Left hindlimb (tissue), 1 donor: ENCODE data around the gene CDKN1A.
A peak's percentile ranks its signal among the peaks of the same experiment; 100 is the strongest.
"Not testable (repeated sequence)": the region's sequence is repeated elsewhere in the genome, so short reads cannot be mapped to it uniquely, and the experiment has no call there.

Experiments
- DNase-seq: peaks from one replicate; pipeline ENCODE4 v3.0.0-alpha.2; 2018

CDKN1A gene

DNA sequence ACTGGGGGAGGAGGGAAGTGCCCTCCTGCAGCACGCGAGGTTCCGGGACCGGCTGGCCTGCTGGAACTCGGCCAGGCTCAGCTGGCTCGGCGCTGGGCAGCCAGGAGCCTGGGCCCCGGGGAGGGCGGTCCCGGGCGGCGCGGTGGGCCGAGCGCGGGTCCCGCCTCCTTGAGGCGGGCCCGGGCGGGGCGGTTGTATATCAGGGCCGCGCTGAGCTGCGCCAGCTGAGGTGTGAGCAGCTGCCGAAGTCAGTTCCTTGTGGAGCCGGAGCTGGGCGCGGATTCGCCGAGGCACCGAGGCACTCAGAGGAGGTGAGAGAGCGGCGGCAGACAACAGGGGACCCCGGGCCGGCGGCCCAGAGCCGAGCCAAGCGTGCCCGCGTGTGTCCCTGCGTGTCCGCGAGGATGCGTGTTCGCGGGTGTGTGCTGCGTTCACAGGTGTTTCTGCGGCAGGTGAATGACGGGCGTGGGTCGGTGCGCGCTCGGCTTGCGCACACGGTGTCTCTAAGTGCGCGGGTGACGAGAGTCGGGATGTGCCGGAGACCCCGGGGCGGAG, at the start of gene CDKN1A:
TSS of gene CDKN1A (plus strand) at position 227 of the 555 bp plus-strand sequence. CDS start 5,388 bp downstream, outside the sequence.
- peak; percentile 88 for DNase-seq

DNA sequence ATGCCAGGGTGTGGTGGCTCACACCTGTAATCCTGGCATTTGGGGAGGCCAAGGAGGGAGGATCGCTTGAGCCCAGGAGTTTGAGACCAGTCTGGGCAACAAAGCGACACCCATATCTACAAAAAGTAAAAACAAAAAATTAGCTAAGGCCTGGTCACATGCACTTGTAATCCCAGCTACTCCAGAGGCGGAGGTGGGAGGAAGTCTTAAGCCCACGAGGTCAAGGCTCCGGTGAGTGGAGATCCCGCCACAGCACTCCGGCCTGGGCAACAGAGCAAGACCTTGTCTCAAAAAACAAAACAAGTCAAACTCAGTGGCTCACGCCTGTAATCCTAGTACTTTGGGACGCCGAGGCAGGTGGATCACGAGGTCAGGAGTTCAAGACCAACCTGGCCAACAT, 48.7 kb upstream of the CDKN1A start:
- no peak for DNase-seq

- no peak for DNase-seq
Observed at GRCh38 chr6:36631326-36632011, 47.0 kb upstream of the CDKN1A start.

DNA sequence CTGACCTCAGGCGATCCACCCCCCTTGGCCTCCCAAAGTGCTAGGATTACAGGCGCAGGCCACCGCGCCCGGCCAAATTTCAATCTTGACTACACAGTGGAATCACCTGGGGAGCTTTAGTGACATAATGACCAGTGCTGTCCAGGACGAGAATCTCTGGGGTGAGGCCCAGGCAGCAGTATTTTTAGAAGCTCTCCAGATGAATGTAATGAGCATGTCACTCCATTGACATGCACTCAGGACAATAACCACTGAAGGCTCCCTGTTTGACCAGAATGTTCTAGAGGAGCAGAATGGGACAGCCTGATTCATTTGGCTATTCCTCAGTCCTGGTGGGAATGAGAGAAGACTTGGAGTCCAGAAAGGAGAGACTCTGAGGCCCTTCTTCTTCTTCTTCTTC, 45.1 kb upstream of the CDKN1A start:
- DNase-seq = no peak

- DNase-seq = peak; percentile 75
Observed at GRCh38 chr6:36633915-36634314, 44.6 kb upstream of the CDKN1A start.

- no peak for DNase-seq
Observed at GRCh38 chr6:36634317-36635108, 44.0 kb upstream of the CDKN1A start.

DNA sequence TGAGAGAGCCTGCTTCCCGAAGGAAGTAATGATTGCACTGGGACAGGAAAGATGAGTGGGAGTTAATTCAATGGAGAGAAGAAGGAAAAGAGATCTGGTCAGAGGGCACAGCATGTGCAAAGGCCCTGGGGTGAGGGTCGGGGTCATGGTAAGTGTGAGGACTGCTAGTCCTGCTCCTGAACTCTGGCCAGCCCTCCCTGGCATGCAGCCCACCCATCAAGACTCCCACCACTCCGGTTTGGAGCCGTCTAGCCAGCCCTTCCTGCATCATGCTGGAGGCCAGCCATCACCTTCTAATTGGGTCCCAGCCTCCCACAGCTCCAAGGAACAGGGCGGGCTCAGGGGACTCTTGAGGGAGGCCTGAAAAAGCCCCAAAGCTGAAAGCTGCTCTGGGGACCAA, 42.2 kb upstream of the CDKN1A start:
- DNase-seq = no peak

- no peak for DNase-seq
Observed at GRCh38 chr6:36636687-36637418, 41.7 kb upstream of the CDKN1A start.

GRCh38 chr6:36638579-36638978, 39.9 kb upstream of the CDKN1A start:
- no peak for DNase-seq

GRCh38 chr6:36639171-36639808, 39.2 kb upstream of the CDKN1A start:
- DNase-seq = no peak

DNA sequence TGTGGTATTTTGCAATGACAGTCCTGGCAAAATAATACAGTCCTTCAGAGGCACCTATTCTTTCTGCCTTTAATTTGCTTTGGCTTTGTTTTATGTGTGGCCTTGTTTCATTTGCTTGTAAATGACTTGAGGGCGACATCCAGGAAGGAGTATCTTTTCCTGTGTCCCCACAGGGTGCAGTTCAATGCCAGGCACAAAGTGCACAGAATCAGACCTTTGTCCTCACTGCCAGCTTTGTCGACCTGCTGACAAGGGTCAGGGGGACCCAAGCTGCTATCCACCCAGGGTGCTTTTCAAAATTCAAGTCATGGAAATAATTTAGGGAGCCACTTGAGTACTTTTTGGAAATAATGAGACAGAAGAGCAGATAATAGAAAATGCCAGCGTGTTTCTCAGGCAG, 37.0 kb upstream of the CDKN1A start:
- DNase-seq = no peak

DNA sequence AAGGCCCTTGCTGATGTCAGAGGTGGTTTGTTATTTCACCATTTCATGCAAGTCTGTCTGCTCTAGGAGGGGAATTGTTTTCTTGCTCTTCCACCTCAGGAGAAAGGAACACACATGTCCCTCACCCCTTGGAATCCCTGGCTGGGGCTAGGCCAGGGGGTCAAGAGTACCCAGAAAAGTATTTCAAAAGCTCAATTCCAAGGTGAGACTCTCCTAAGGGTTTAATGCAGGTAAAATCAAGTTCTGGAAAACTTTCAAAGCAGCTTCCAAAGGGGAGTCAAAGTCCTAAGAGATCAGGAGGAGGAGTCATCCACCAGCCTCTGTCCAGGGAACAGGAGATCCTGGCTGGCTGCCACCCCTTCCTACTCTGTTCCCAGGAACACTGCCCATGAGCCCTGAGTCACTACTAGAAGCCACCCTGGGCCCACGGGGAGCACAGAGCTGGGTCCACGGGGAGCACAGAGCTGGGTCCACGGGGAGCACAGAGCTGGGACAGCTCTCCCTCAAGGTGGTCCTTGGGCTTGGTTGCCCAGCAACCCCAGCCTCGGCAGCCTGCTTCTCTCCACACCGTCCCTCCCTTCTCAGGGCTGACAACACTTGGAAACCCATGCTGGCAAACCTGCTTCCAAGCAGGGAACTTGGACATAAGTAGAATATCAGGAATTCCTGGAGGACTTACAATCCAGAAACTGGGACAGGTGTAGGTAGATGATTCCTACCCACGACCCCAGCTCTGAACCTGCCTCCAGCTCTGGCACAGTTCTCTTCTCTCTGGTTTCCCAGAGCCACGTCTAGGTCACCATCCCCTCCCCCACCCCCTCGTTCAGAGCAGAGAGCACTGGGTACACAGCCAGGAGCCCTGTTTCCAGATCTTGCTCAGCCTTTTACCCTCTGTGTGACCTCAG, 35.3 kb upstream of the CDKN1A start:
- no peak for DNase-seq

DNA sequence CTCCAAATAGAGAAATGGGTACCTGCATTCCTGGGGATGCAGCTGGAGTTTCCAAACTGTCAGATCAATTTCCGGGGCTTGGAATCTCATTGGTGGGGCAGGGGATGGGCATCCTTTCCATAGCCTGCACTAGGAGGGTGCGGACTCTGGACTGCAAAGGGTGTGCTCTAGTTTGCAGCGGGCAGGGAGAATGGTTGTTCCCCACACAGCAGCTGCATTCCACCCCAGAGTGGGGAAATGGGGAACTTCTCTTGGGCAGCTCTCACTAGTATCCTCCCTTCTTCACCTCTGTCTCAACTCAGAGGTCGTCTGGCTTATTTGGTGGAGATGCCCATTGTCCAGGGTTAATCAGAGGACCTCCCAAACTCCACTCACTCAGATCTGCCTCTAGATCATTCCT, 34.5 kb upstream of the CDKN1A start:
- no peak for DNase-seq

- DNase-seq = no peak
Observed at GRCh38 chr6:36649086-36649485, 29.4 kb upstream of the CDKN1A start.

GRCh38 chr6:36649701-36650484, 28.6 kb upstream of the CDKN1A start:
- no peak for DNase-seq

- DNase-seq = no peak
Observed at GRCh38 chr6:36650848-36651478, 27.6 kb upstream of the CDKN1A start.

DNA sequence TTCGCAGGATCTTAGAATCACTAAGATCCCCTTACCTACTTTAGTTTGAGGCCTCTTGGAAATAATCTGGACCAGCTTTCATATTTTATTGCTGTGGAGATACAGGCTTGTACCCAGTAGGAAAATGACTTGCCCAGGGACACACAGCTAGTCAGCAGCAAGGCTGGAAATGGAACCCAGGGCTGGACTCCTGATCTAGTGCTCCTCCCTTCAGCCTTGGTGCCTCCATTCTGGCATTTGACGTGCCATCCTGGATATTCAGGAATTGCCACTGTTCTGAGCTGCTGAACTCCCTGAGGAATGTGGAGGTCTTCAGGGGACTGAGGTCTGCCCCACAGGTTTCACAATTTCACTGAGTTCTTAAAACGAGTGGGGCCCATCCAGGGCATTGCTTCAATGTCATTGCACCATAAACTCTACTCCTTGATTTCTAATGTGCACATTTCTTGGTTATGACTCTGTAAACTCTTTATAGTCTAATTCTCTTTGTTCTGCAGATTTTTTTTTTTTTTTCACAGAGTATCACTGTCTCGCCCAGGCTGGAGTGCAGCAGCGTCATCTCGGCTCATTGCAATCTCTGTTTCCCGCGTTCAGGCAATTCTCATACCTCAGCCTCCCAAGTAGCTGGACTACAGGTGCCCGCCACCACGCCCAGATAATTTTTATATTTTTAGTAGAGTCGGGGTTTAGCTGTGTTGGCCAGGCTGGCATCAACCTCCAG, 26.7 kb upstream of the CDKN1A start:
- no peak for DNase-seq

GRCh38 chr6:36654469-36654868, 24.0 kb upstream of the CDKN1A start:
- DNase-seq = not testable (repeated sequence)

GRCh38 chr6:36655085-36655724, 23.3 kb upstream of the CDKN1A start:
- DNase-seq = no peak
